Globus pallidus (tissue), 1 donor: ENCODE data around the gene FGF19.

Experiments used
- DNase-seq: peaks from one replicate; pipeline ENCODE4 v3.0.0-alpha.2; 2015; ENCODE audit warnings: low spot score

FGF19 gene

DNA sequence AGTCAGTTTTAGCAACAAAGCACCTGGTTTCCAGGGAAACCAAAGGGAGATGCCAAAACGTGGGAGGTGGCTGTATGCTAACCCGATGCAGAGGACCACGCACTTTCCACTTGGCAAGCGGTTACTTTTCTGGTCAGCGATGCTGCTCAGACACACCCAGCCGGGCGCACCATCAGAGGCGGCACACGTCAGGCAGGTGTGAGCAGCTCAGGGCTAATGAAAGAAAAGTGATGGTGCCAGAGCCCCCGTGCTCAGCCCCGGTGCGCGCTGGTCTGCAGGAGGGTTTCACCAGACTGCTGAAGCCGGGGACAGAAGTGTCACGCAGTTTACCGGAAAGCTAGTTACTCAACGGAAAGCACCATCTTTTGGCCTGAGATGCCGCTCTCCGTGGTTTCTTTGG, 34.3 kb downstream of the FGF19 start:
- no peak for DNase-seq

DNA sequence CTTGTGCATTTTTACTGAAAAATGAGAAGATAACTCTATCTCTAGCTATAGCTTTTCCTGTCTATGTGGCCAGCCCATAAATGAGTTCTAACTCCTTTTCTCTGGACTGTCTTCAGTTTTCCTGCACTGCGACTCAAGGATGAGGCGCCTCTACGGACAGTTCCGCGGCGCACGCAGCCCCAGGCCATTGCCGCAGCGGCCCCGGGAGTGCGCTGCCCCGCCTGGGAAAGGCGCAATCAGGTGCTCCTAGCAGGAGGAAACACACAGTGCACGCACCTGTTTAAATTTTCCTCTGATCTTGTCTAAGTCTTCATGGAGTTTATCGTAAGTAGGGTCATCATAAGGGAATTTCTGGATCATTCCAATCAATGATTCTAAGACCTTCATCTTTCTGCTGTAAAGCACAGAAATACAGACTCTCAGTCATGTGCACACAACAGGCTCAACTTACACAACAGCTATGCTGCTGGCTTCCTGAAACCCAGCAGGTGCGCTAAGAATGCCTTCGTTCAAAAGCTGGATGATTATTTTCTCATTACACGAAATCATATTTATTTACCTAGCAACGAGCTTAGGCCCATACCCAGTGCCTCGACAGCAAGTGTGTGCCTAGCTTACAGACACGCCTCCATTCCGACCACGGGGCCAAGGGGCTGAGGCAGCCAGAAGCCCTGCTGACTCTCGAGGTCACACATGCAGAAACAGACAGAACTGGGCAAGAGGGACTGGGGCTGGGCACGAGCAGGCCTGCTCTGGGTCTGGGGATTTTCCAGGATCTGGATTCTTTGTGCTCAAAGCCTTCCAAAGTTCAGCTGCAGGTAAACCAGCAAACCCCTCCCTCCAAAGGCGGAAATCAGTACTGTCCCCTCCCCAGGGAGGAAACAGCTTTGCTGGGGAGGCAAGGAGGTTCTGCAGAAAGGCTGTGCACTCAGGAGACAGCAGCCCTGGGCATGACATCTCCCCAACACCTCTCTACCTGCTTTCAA, 35.9 kb downstream of the FGF19 start:
- DNase-seq, result no peak

DNA sequence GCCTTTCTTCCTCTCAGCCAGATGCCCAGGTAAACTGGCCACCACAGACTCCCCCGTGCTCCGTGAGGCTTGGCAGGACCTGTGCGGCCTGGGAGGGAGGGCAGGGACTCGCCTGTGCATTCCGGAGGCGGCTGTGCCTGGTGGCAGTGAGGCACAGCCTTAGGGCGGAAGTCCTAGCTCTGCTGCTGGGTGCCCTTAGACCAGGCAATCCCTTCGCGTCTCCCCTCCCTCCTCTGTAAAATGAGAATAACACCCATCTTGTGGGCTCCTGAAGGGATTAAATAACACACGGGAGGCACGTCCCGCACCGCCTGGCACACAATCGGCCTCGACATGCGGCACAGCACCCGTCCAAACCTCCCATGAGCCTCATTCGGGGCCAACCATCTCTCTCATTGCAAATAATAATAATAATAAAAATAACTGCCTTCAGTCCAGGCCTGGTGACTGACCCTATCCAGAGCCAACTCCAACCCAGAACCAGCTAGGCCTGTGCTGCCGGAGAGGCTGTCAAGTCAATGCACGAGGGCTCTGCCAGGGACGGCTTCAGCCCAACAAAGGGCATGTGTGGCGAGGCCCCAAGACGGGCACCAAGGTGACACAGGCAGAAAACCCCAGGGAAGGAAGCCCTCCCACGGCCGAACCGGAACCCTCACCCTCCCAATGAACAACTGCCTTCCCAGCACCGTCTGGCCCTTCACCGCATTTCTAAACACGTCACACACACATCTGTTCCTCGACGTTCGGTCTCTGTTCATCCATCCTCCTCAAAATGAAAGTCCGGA, 36.9 kb downstream of the FGF19 start:
- no peak for DNase-seq

DNA sequence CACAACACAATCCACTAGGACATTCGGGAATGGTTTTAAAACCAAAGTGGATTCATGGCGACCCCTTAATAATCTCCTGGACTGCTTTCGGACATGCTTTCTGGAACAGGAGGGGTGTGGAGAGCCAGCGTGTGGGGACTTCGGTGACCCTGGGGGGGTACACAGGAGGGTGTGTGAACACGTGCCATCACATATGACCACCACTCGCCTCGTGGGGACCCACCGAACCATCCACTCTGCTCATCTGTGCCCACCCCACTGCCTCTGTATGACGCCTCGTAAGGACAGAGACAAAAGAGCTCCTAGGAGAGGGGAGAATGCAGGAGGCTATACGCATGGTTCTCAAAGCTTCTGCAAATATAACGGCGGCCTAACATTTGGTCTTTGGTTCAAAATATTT, 37.6 kb downstream of the FGF19 start:
- DNase-seq, result no peak

DNA sequence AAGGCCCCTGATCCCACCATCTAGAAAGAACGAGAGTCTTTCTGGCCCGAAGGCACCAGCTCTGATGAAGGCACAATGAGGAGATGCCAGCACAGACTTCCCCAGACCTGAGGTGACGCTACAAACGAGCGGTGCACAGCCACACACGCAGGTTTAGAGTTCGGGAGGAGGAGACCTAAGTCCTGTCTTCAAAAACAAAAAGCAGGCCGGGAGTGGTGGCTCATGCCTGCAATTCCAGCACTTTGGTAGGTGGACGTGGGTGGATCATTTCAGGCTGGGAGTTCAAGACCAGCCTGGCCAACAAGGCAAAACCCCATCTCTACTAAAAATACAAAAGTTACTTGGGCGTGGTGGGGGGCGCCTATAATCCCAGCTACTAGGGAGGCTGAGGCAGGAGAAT, 38.2 kb downstream of the FGF19 start:
- no peak for DNase-seq

DNA sequence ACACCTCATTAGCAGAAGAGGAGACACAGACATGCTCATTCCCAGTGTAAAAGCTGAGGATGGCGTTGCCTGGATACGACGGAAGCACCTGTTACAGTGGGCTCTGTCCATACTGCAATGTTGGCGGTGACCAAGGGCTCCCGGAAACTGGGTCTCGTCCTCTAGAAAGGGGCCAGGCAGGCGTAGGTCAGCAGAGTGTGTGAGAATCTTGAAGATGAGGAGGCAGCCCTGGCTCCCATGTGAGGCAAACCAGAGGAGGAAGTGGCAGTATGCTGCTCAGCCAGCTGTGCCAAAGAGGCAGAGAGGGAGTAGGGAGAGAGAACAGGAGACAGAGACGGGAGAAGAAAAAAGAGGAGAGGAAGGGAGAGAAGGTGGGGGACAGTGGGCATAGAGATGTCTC, 38.9 kb downstream of the FGF19 start:
- DNase-seq, result no peak

DNA sequence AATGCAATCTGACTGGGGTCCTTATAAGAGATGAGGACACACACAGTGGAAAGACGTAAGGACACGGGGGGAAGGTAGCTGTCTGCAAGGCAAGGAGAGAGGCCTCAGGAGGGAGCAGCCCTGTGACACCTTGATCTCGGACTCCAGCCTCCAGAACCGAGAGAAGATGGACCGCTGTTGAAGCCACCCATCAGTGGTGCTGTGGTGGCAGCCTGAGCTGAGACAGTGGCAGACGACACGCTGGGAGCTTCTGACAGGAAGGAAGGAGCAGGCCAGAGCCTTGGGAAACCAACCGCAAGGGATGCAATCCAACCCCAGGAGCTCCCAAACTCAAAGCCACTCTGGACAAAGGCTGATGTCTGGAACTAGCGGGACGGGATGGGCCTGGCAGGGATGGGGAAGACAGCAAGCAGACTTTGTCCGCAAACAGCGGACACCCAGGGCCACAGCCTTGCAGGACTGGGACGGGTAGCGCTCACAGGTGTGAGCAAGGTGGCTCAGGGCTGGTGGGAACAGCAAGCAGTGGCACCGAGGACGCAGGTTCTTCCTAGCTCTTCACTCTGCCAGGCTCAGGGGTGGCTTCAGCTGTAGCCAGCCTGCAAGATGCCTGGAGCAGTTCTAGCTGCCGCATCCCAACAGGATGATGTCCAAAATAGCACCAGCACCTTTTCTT, 39.6 kb downstream of the FGF19 start:
- DNase-seq, result no peak

DNA sequence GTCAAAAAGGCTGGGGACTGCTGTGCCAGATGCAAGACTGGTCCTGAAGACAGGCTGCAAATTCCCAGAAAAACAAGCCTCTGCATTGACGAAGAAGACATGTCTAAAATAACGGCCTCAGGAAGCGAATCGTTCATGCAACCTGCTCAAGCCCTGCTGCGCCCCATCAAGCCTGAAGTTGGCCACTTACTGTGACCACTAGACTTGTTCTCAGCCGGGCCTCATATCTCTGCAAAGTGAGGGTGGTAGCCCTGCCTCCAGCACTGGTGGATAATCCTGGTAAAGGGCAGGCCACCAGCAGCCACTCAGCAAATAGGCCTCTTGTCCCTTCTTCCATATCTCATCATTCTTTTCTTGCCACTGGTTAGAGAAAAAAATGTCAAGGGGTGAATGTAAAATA, 40.5 kb downstream of the FGF19 start:
- no peak for DNase-seq

DNA sequence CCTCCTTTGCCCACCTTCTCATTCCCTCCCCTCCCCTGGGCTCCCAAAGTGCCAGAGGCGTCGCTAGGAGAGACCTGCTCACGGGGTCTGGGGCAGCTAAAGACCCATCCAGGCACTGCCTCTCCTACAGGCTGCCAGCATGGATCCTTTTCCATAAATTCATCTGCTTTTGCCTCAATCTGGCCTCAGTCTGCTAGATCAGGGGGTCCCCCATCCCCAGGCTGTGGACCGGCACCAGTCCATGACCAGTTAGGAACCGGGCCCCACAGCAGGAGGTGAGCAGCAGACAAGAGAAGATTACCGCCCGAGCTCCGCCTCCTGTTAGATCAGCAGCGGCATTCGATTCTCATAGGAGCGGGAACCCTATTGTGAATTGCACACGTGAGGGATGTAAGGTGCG, 41.0 kb downstream of the FGF19 start:
- DNase-seq, result no peak

DNA sequence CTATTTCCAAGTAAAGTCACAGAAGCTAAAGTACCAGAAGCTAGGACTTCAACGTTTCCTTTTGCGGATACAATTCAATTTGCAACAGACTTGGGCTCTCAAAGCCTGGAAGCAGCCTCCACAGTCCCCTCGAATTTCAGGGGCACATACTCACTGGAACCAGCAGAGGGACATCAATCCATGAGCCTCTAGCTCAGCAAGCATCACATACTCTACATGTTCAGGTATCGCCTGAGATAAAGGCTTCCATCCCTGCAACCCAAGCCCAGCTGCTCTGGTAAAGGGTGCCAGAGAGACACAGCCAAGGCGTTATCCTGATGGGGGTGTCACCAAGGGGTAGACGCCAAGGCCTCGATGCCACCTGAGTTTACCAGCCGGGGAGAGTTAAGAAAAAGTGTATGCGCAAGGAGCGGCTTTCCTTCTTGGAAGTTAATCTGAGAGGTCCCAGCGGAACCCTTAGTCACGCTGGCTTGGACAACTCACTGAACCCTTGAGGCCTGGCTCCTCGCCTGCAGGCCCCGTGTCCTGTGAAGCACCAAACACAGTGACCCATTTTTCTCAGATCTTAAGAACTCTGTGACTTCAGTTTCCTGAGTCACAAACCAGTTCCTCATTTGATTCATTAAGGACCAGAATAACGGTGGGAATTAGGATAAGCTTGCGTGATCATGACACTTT, 41.7 kb downstream of the FGF19 start:
- DNase-seq, result no peak

DNA sequence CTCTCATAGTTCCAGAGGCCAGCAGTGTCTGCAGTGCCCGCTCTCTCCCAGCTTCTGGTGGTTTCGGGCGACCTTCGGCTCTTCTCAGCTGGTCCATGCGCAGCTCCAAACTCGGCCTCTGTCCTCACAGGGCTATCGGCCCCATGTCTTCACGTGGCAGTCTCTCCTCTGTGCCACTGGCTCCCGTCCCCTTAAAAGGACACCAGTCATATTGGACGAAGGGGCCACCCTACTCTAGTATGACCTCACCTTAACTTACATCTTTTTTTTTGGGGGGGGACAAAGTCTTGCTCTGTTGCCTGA, 42.5 kb downstream of the FGF19 start:
- DNase-seq, result no peak

DNA sequence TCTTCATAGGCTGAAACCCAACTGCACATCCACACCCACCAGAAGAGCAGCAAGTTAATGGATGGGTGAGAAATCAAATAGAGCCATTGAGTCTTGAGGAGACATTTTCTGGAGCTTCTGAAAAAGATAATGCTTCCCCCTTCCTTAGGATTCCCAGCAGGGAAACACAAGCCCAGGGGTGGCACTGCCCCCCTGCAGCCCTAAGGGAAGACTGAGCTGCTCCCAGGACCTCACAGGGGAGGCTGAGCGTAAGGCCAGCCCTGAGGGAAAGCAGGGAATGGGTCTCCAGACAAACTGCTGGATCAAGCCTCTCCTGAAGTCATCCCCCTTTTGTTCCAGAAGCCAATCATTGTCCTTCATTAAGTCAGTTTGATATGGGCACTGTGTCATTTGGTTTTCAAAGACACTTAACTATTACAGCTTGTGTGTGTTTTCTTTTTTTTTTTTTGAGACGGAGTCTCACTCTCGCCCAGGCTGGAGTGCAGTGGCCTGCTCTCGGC, 43.8 kb downstream of the FGF19 start:
- no peak for DNase-seq

DNA sequence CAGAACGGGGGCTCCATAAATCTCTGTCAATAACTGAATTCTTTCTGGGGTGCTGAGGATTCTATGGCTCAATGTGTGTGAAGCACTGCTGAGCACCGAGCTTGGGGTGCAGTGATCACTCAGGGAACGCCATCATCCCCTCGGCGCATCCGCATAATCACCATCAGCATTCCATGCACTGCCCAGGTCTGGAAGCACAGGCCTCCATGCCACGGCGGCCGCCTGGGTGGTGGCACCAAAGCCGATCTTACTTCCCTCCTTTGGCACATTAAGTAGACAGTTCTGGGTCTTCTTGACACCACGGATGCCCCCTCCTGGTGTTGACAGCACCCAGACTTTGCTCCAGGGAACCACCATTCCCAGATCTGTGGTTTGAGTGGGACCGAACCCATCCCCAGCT, 44.2 kb downstream of the FGF19 start:
- DNase-seq, result no peak

DNA sequence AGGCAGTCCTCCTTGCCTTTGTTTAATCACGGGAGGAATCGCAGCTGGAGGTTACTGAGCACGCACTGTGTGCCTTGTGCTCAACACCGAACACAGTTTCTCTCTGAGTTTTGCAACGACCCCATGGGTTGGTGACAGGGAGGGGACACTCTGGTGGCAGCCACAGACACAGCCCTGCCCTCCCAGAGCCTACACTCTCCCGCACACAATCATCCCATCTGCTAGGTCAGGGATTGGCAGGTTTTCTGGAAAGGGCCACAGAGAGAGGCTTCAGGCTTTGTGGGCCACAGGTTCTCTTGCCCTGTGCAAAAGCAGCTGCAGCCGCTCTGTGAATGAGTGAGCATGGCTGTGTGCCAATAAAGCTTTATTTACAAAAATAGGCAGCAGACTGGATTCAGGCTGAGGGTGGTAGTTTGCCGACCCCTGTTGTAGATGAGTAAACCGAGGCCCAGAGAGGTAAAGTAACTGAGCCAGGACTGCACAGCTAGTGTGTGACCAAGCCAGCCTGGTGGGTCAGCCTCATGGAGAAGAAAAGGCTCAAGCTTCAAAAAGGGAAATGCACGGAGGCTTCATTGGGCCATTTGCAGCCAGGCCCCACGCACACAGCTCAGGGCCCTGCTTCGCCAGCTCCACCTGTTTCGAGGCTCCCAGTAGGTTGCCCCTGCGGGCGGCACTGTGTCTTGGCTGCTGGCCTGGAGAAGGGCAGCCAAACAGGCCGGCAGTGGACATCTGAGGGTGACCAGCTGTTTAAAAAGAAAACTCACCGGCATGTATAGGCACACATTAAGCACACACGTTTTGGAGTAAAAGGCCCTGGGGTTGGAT, 45.0 kb downstream of the FGF19 start:
- DNase-seq, result no peak

DNA sequence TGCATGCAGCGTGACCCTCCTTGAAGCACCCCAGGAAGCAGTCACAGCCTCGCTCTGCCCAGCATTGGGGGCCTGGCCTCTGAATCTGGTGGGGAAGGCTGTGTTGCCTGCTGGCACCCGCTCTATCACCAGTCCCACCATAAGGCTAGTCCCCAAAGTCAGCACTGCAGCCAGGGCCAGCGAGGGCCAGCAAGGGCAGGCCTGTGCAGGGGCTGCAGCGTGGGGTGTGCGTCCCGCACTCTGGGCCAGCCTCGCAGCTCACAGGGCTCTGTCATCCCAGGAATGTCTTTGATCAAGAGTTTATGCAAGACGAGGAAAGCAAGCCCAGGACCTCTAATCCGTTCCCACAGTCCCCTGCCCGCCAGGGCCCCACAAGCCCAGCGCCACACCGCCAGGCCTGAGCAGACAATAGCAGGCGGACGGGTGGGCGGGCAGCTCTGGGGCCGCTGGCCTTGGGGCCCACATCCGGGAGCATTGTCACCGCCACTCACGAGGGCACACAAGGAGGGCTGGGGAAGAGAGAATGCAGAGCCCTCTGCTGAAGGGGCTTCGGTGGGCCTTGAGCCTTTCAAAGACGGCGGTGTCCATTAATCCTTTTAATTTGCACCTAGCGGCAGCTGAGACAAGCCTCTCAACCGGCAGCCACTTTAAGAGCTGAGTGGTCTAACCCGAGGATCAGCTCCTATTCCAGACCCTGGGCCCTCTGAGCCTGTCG, 45.8 kb downstream of the FGF19 start:
- DNase-seq, result no peak

DNA sequence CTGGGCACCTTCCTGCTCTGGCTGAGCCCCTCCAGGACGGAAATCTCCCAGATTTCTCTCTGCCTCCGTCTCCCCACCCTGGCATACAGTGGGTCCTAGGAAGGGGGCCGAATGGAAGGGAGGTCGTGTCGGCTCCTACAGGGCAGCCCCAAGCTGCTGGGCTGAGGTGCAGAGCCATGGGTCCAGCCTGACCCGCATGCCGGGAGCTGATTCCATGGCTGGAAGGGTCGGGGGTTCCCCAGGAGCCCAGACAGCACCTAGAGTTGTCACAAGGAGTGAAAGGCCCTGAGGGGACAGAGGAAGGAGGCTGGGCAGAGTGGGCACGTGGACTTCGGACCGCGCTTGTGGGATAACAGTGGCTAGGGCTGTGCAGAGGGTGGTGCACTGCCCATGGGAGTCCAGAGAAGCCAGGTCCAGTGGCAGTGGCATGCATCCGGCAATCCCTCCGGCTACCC, 46.3 kb downstream of the FGF19 start:
- DNase-seq, result no peak

DNA sequence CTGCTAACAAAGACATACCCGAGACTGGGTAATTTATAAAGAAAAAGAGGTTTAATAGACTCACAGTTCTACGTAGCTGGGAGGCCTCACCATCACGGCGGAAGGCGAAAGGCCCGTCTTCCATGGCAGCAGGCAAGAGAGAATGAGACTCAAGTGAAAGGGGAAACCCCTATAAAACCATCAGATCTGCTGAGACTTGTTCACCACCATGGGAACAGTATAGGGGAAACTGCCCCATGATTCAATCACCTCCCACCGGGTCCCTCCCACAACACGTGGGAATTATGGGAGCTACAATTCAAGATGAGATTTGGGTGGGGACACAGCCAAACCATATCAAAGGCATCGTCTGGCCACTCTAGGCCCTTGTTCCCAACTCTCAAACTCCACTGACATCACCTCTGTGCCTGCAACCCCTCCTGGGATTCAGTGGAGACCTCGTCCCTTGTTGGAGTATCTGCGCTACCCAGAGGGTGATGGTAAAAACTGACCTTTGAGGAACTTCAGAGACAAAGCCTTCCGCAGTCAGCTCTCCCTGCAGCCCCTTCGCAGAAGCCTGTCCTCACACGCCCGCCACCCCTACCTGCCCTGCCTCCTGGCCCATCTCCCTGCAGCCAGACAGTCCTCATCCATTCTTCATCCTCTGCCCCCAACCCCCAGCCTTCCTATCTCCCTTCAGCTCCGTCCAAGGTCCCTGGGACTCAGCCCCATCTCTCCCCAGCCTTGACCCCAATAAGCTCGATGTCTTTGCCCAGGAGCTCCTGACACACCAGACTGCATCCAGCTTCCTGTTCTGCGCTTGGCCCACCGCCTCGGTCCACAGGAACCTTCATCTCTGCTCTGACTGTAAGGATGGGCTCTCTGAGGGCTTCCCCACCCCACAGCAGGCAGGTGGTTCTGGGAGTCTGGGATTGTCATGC, 47.0 kb downstream of the FGF19 start:
- no peak for DNase-seq

DNA sequence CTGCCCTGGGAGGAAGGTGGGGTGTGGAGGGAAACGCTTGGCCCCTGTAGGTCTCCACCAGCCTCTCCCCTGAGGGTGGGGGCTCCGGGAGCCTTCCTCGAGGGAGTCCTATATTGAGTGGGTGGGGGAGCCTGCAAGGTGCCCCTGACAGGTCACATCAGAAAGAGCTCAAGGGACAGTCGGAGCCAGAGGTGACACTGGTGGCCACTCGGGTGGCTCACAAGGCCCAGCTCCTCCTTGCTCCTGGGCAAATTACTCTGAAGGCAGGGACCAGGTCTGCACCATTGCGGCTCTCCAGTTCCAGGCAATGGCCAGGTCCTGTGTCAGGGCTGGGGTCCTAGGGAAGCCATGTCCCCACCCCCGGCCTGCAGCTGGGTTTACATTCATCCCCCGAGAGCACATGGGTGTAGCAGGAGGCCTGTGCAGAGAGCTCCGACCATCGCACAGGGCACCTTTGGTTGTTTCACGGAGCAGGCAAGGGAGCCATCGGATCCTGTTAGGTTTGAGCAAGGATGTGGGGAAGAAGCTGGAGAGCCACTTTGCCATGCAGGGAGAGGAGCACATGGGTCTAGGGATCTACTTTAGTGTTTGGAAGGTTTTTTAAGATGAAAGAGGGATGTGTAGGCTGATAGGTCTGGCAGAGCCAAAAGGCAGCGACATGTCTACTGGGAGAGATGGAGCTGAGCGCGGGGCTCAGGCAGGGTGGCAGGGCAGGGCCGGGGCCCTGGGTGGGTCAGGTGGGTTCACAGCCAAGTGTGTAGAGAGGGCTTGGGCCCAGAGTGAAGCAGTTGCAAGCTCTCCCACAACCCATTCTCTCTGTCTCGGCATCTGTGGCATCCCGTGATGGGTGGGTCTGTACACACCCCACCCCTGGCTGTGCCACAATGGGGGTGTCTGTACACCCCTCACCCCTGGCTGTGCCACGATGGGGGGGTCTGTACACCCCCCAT, 48.1 kb downstream of the FGF19 start:
- DNase-seq, result no peak
